ENCODE results near the gene REEP1. TPM values are rescaled to one million over a fixed set of nuclear protein-coding genes. Genes with fewer than 3 reads are reported as not detected.

The REEP1 gene
- total and polyA plus RNA-seq, 2 of the 8 experiments (the other 6 are each of a cell fraction or from before 2014, with no cell fraction given): 0.74 to 1.5 TPM

GRCh38 chr2:86300496-86300895, 36.9 kb downstream of the REEP1 start:
- Histone ChIP-seq H3K4ac (replicated peaks; ENCODE audit: insufficient read length, low read depth, low read length) (no peak overlapping the region), H3K23ac (ENCODE audit: insufficient read length) (no peak overlapping the region), H3K9ac (replicated peaks in 1 of 4; ENCODE audit: extremely low read depth in 1 of 4, low read depth in 3 of 4, low read length in 3 of 4) (no peak overlapping the region), H4K20me1 (replicated peaks in 1 of 2; ENCODE audit: control insufficient read depth in 1 of 2, insufficient read depth in 2 of 2, low read length in 2 of 2) (no peaks in the 10 kb centered on the region), H3K4me3 (ENCODE audit: extremely low read depth in 1 of 4, insufficient read depth in 2 of 4, low read depth in 3 of 4, low read length in 4 of 4) (no peak overlapping the region), H3K27me3 (replicated peaks in 1 of 4; ENCODE audit: control insufficient read depth in 3 of 4, extremely low read depth in 1 of 4, insufficient read depth in 3 of 4, low read length in 3 of 4) (no peaks in the 10 kb centered on the region), H3K36me3 (ENCODE audit: control insufficient read depth in 2 of 4, insufficient read depth in 4 of 4, low read length in 3 of 4) (no peaks in the 10 kb centered on the region; a peak in 1 of 8 replicates), H2BK5ac (ENCODE audit: low read depth, low read length) (no peak overlapping the region), H4K8ac (ENCODE audit: extremely low read depth, insufficient read depth, low read length) (no peak overlapping the region), H3K14ac (ENCODE audit: insufficient read length) (no peak overlapping the region), H3K79me1 (ENCODE audit: low read depth, low read length) (no peaks in the 10 kb centered on the region), H2BK120ac (replicated peaks; ENCODE audit: low read depth, low read length) (no peak overlapping the region), H3K4me2 (ENCODE audit: insufficient read depth in 1 of 2, low read depth in 2 of 2, low read length in 2 of 2) (no peak overlapping the region), H2AFZ (ENCODE audit: low read length) (no peak overlapping the region), H4K5ac (ENCODE audit: insufficient read length, low read depth, low read length) (no peak overlapping the region), H3K23me2 (ENCODE audit: low read depth, low read length) (no peaks in the 10 kb centered on the region), H2AK5ac (ENCODE audit: low read depth, low read length) (no peak overlapping the region), H2BK20ac (ENCODE audit: low read length) (no peak overlapping the region), H3K4me1 (replicated peaks in 1 of 4; ENCODE audit: control insufficient read depth in 3 of 4, insufficient read depth in 4 of 4, low read length in 3 of 4) (no peaks in the 10 kb centered on the region), H3K18ac (ENCODE audit: extremely low read depth, low read length) (no peak overlapping the region), H3K9me3 (ENCODE audit: insufficient read depth in 2 of 2, low read depth in 1 of 2, low read length in 1 of 2) (no peaks in the 10 kb centered on the region; a peak in 1 of 4 replicates), H4K91ac (replicated peaks; ENCODE audit: insufficient read length, low read length) (no peak overlapping the region), H2BK12ac (ENCODE audit: low read depth, low read length) (no peak overlapping the region), H3K27ac (ENCODE audit: low read depth, low read length) (no peak overlapping the region), H2BK15ac (ENCODE audit: low read length) (no peak overlapping the region), H3K79me2 (ENCODE audit: control insufficient read depth in 1 of 2, insufficient read depth in 2 of 2, low read length in 2 of 2) (no peaks in the 10 kb centered on the region), H3K56ac (replicated peaks; ENCODE audit: insufficient read length, low read depth, low read length) (no peak overlapping the region)
- WGBS, 2 experiments (ENCODE audit: extremely low coverage in 1 of 2, insufficient coverage in 1 of 2, insufficient read length in 1 of 2, insufficient replicate concordance in 2 of 2, low coverage in 1 of 2, low lambda C conversion rate in 2 of 2, missing lambda C conversion rate in 1 of 2): 84% methylated on average over 3 of the region's 3 CpGs; no CpG with 5 or more reads in 1 of the 2 experiments
- ChIA-PET POLR2A (ENCODE audit: partially characterized antibody) (interaction anchor here (0.9 kb wide), 1 partner anchor 116 kb away, joined by 3 read pairs; no protein-coding TSS in a partner anchor), CTCF (ENCODE audit: partially characterized antibody) (interaction anchor here (0.9 to 7.1 kb wide), 4 partner anchors 13 to 105 kb away, joined by 3 to 65 read pairs (median 46); no protein-coding TSS in a partner anchor)
- TF ChIP-seq KDM5A (IDR thresholded peaks at IDR 0.05; ENCODE audit: low read length) (no peak), ATF3 (IDR thresholded peaks at IDR 0.05; ENCODE audit: insufficient read depth, low read depth, low read length) (no peak), SIRT6 (IDR thresholded peaks at IDR 0.05; ENCODE audit: low read length) (no peak), SP4 (IDR thresholded peaks at IDR 0.05; ENCODE audit: low read length) (no peak), EGR1 (IDR thresholded peaks at IDR 0.05; ENCODE audit: borderline replicate concordance, low read depth, low read length) (no peak), RNF2 (IDR thresholded peaks at IDR 0.05; ENCODE audit: borderline replicate concordance, low read depth, low read length, missing control alignments, poor library complexity, severe bottlenecking) (no peak)
- DNase-seq (ENCODE audit: low read depth in 1 of 2, low spot score in 2 of 2) (no peak), FAIRE-seq (no peak)

Measured in H1 (cell line).